ENCODE data around the gene DCT.
"Not testable (repeated sequence)": the region's sequence is repeated elsewhere in the genome, so short reads cannot be mapped to it uniquely, and the experiment has no call there.

DCT gene

GRCh38 chr13:94479616-94480015 is at the start of gene DCT:
TSS of gene DCT (minus strand) at chr13:94479682. CDS start at chr13:94479255, 427 bp downstream.
- TF ChIP-seq CTCF (IDR thresholded peaks at IDR 0.05; ENCODE audit: extremely low read depth, missing control alignments), result no peak
- no peak for DNase-seq (ENCODE audit: low spot score)

GRCh38 chr13:94526956-94527355 is 47.5 kb upstream of the DCT start:
- DNase-seq (ENCODE audit: low spot score), result not testable (repeated sequence)

GRCh38 chr13:94525781-94526180 is 46.3 kb upstream of the DCT start:
- no peak for DNase-seq (ENCODE audit: low spot score)
- no peak for TF ChIP-seq CTCF (IDR thresholded peaks at IDR 0.05; ENCODE audit: extremely low read depth, missing control alignments)

- no peak for TF ChIP-seq CTCF (IDR thresholded peaks at IDR 0.05; ENCODE audit: extremely low read depth, missing control alignments)
- no peak for DNase-seq (ENCODE audit: low spot score)
These were observed 44.9 kb upstream of the DCT start for GRCh38 chr13:94524407-94524806.

GRCh38 chr13:94520001-94520400 is 40.5 kb upstream of the DCT start:
- TF ChIP-seq CTCF (IDR thresholded peaks at IDR 0.05; ENCODE audit: extremely low read depth, missing control alignments), result no peak
- no peak for DNase-seq (ENCODE audit: low spot score)

GRCh38 chr13:94516456-94516855 is 37.0 kb upstream of the DCT start:
- no peak for TF ChIP-seq CTCF (IDR thresholded peaks at IDR 0.05; ENCODE audit: extremely low read depth, missing control alignments)

GRCh38 chr13:94515911-94516310 is 36.4 kb upstream of the DCT start:
- DNase-seq (ENCODE audit: low spot score), result no peak

More at GRCh38 chr13:94516456-94516855, 37.0 kb upstream of the DCT start:
- no peak for DNase-seq (ENCODE audit: low spot score)

More at GRCh38 chr13:94515911-94516310, 36.4 kb upstream of the DCT start:
- no peak for TF ChIP-seq CTCF (IDR thresholded peaks at IDR 0.05; ENCODE audit: extremely low read depth, missing control alignments)
